ENCODE data around the gene CES3. TPM values are rescaled to one million over a fixed set of nuclear protein-coding genes. Genes with fewer than 3 reads are reported as not detected.

The CES3 gene
- total and polyA plus RNA-seq, 9 of the 15 experiments (the other 6 are each of a cell fraction or from before 2014, with no cell fraction given): 0.06 to 2.2 (median 0.68) TPM

GRCh38 chr16:67017810-67018488, 56.9 kb downstream of the CES3 start (continued):
- TF ChIP-seq MGA (IDR thresholded peaks at IDR 0.05) (no peak; the same call in 1 of the 2 replicates), HSF4 (CRISPR knock-in tag; IDR thresholded peaks at IDR 0.05; ENCODE audit: borderline replicate concordance) (no peak), RAD51 (IDR thresholded peaks at IDR 0.05; ENCODE audit: borderline replicate concordance, low read depth) (peak; percentile 78), ESRRB (CRISPR knock-in tag; IDR thresholded peaks at IDR 0.05; ENCODE audit: borderline replicate concordance) (no peak), ASH1L (IDR thresholded peaks at IDR 0.05; ENCODE audit: borderline replicate concordance, low read depth, partially characterized antibody) (peak; percentile 61), ATF3 (IDR thresholded peaks at IDR 0.05) (no peak), ATF3 (CRISPR knock-in tag; conservative IDR thresholded peaks at IDR 0.05) (no peak), STAT5B (CRISPR knock-in tag; IDR thresholded peaks at IDR 0.05) (no peak), FOXJ2 (tag; IDR thresholded peaks at IDR 0.05) (no peak), HES1 (IDR thresholded peaks at IDR 0.05; ENCODE audit: low read depth) (no peak), VEZF1 (CRISPR knock-in tag; IDR thresholded peaks at IDR 0.05) (no peak), DMBX1 (CRISPR knock-in tag; IDR thresholded peaks at IDR 0.05; ENCODE audit: borderline replicate concordance) (no peak), CREM (IDR thresholded peaks at IDR 0.05; ENCODE audit: low read depth) (peak; percentile 69)

Measured in K562 (cell line).